GM12801 (cell line): ENCODE measurements around the gene HRCT1.

ENCODE experiments used
- CTCF ChIP-seq: IDR thresholded peaks from one replicate; pipeline ENCODE4 v1.5.1; 2011; ENCODE audit warnings: control low read depth; ENCODE audit not compliant: insufficient read length; ENCODE audit errors: extremely low read depth

HRCT1 gene

GRCh38 chr9:35928591-35929452 is 22.8 kb downstream of the HRCT1 start:
- no peak for TF ChIP-seq CTCF

- TF ChIP-seq CTCF = no peak
Observed at GRCh38 chr9:35929453-35929718, 23.4 kb downstream of the HRCT1 start.

- no peak for TF ChIP-seq CTCF
Observed at GRCh38 chr9:35930521-35930920, 24.5 kb downstream of the HRCT1 start.

GRCh38 chr9:35930989-35931388 is 25.0 kb downstream of the HRCT1 start:
- no peak for TF ChIP-seq CTCF

- TF ChIP-seq CTCF = no peak
Observed at GRCh38 chr9:35932735-35933134, 26.7 kb downstream of the HRCT1 start.

DNA sequence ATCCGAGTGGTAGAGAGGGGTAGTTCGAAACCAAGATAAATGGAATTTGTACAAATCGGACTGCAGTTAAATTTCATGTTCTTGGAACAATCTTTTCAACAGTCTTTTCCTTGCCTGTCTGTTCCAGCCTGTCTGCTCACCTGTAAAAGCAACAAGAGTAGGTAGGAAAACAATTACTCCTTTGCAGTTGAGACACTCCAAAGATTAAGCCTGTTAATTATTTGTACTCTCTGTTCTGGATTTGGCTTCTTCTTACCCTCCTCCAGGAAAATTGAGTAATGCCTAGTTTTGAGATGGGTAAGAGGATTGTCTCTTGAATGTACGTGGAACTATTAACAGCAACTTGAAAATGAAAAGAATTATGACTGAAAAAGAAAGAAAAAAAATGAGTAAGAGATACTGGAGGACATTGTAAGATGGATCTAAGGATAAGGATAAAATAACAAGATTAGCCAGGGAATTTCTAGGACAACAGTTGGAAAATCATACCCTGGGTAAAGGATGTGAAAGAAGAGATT is 27.6 kb downstream of the HRCT1 start:
- TF ChIP-seq CTCF = no peak

GRCh38 chr9:35935261-35935660 is 29.3 kb downstream of the HRCT1 start:
- no peak for TF ChIP-seq CTCF
